Activated T-cell treated with anti-CD3 and anti-CD28 coated beads for 1 hour (primary cell): ENCODE measurements around the gene KIF5C.

Experiments
- DNase-seq: peaks from one replicate; pipeline ENCODE4 v3.0.0-alpha.2; 2020; ENCODE audit warnings: low read depth

Gene KIF5C

DNA sequence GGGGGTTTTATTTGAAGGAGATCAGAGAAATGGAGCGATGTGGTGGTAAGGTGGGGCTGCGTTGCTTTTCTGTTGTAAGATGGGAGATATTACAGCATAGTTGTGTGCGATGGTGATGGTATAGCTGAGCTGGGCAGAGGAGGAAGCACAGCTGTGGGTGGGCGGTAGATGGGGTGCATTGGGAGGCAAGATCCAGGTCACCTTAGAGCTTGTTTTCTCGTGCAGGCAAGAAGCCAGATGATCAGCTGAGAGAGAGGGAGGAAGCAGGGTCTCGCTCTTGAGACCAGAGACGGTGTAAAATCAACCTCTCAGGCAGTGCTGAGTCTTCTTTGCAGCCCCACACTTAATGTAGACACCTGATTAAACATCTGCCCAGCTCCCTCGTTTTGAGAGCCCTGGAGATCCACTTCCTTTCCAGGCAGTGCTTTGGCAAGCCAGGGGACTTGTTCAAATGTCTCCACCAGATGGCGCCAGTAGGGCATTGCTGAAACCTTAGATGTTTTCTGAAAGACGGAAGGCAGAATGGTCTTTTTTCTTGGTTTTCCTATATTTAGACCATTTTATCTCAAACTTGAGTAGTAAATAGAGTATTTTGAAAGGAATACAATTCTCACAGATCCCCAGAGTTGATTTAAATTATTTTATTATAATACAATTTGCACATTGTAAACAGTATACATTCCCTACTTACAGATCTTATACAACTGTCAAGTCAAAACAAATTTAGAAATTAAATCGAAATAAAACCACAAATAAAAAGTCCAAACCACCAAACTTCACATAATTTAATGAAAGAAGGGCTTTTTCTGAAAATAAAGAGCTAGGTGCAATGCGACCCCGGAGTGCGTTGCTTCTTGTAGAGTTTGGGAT is 142.3 kb downstream of the KIF5C start:
- peak; percentile 66 for DNase-seq

DNA sequence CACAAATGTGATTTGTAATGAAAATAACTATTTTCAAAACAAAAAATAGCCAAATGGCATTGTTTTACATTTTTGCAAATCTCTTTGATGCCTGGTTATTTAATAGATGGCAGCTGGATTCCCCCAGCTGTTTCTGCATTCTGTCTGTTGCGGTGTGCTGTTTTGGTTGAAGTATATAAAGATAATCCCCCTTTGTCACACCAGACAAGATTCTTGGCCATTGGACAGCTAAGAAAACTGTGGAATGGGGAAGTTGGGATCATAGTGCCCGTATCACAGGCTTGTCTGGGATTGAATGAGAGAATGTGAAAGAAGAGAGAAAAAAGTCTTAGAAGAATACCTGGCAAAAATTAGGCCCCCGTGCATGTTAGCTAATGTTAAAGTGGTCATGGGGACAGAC is 144.0 kb downstream of the KIF5C start:
- DNase-seq: no peak

DNA sequence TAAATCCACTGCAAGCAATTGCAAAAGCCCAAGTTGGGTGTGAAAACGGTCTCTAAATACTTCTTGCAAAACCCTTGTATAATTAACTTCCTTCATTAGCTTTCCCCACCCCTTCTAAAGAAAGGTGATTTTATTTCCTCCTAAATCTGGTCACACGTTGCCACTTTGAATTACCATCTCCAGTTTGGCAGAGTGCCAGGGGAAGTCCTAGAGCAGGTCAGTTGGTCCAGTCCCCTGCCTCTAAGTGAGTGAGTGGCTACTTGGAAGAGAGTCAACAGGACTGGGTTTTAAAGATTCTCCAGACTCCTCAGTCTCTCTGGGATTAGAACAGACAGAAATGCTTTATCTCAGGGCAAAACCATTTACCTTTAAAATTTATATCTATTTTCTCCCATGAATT is 144.7 kb downstream of the KIF5C start:
- no peak for DNase-seq

DNA sequence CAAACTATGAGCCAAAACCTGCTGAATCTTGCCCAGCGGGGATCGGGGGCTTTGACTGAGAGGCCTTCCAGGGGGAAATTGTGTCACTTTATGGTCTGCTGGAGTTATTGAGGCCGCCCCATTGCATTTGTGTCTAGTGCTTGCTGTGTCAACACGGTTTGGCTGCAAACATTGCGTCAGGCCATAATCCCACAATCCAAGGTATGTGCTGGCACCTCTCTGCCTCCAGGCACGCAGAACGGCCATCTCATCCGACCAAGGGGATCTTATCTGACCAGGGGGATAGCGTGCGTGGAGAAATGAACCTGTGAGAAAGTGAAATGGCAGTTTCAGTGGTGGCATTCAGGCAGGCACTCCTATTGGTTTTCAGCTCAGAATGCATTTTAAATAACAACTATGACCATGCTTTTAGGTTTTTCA is 145.4 kb downstream of the KIF5C start:
- DNase-seq: no peak

DNA sequence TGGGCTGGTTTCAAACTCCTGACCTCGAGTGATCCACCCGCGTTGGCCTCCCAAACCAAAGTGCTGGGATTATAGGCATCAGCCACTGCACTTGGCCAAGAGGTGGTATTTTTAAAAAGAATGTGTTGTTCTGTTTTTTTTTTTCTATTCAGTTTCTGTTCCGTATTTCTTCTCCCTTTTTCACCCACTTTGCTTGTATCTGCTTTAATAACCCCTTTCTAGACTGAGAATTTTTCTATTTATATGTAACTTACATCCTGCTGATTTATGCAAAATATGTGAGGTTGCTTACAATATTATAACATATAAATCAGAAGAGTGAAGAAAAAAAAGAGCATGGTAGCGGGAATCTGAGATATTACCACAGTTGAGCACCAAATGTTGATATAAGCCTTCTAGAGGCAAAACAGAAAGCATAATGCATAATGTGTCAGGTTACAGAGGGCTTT is 146.3 kb downstream of the KIF5C start:
- DNase-seq: no peak

DNA sequence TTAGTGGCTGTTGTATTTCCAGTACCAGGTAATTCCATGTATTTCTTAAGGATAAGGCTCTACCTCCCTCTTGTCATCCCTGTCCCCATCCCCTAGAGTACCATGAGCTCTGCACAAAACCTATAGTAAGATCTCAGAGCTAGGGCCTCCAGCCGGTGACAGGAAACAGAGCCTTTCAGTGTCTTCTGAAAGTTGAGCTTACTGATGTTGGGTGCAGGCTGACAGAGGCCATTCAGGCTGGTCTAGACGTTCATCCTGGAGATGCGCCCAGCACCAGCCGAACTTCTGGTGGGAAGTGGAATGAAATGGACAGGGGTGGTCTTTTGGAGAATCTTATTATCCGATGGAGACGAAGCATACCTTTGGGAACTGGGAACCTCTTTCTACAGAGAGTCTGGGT is 146.7 kb downstream of the KIF5C start:
- DNase-seq: no peak

DNA sequence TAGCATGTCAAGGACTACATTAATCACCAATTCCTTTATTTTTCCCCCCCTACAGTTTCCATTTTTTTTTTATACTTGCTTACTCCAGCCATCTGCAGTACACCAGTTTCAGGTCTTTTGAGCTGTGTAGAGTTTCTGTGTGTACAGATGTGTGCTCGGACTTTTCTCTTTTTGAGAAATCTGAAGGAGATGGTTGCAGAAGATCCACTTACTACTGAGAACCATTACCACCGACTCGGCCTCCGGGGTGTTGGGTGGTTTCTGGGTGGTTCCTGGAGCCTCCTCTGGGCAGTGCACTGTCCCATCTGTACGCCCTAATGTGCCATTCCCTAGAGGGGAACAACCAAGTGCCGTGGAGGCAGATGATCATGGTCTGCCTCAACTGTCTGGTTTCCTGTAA is 148.1 kb downstream of the KIF5C start:
- no peak for DNase-seq

DNA sequence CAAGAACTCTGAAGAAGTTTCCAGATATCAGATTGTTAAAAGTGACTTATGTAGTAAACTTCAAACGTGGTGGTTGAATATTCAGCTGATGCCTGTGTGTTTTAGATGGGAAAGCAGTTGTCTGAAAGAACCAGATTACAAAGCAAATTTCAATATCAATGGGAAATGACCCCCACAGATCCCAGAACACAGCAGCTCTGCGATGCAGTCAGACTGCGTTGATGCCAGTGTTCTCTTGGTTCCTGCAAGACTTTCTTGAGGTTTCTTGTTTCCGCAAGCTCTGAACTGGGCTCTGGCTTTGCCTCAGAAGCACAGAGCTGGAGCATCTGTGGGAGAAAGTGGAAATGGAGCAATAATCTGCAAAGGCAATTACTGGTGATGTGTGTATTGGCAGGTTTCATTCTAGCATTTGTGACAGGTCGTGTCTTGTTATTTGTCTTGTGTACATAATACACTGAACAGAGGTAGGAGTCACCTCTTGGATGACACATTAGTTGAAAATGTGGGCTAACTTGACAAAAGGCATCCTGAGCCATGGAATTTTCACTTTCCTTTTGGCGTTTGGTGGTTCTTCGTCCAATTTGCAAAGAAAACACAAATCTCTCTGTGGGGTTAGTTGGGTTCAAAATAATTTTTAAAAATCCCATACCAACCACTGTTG is 152.7 kb downstream of the KIF5C start:
- DNase-seq: no peak

DNA sequence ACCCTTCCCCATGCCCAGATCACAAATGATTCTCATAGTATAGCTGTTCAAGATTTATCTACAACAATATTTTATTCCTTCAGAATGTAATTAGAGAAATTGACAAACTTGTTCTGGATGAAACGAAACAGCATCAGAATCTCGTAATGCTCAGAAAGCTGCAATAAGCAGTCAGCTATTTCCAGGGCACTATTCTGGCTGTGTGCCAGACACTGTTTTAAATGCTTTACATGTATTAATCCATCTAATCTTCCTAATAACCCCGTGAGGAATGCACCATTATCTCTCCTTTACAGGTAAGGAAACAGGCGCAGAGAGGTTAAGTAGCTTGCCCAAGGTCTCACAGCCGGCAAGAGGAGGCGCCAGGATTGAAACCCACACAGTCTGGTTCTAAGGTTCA is 153.3 kb downstream of the KIF5C start:
- DNase-seq: no peak

DNA sequence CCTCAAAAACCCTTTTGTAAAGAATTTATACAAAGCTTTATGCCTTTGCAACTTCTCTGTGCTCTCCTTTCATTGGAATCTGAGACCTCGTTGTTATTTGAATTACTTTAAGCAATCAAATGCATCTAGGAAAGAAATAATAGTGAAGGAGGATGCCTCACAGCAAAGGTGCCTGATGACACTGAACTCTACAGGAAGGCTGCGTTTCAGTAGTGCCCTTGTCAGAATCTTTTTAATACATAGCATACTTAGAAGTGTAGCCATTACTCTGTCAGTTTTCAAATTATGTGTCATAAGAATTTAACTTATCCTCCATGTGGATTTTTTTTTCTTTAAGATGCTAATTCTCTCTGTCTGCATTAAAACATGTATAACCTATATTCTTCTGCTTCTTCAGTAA is 153.9 kb downstream of the KIF5C start:
- no peak for DNase-seq

DNA sequence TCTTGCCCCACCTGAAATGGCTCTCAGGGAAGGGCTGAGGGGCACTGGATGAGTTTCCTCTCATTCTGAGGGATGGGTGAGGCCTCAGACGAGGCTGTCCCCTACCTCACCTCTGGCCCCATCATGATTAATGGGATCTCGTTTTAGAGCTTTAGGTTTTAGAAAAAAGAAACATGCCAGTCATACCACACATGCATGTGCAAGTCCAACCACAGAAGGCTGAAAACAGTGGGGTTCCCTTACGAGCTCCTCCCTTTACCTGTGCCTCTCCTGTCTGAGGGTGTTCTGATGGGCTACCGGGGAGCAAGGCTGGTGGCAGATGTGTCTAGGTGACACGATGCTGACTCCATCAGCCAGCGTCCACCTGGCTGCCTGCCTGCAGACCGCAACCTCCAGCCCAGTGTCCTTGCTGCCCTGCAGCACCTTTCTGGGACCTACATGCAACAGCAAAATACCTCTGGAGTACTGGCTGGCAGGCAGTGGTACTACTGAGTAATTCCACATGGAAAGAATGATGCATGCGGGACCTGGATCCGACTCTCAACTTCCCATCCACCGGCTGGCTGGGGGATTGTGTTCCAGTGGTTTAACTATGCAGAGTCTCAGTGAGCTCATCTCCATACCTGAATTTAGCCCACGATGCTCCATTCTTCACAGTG is 154.4 kb downstream of the KIF5C start:
- no peak for DNase-seq

DNA sequence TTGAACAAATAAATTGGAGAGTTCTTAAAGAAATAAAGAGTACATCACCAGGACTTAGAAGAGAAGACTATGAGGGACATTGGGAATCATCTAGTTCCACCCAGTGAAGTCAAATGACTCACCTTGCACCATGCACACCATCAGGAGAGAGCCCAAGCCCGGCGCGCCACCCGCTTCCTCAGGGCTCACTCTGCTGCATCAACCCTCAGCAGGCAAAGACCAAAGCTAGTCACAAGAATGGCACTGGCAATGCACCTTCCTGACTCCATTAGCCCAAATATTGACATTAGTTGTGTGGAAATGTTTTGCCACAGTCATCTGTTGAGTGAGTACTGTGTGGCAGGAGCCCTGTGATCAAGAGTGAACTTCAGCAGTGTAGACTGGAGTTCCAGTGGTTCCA is 156.4 kb downstream of the KIF5C start:
- no peak for DNase-seq

DNA sequence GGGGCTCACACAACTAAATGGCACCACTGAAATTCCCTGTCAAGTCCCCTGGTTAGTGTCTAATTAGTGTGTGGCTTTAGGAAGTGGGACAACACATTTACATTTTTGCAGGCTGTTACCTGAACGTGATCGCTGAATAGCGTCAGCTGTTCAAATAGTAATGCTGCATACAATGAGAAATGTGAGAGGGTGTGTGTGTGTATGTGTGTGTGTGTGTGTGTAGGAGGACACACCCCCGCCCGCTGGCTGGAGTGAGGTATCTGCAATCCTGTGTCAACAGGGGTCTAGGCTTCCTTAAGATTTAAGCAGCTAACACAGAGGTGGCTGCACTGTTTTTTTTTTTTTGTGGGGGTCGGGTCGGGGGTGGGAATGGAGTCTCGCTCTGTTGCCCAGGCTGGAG is 158.7 kb downstream of the KIF5C start:
- no peak for DNase-seq

DNA sequence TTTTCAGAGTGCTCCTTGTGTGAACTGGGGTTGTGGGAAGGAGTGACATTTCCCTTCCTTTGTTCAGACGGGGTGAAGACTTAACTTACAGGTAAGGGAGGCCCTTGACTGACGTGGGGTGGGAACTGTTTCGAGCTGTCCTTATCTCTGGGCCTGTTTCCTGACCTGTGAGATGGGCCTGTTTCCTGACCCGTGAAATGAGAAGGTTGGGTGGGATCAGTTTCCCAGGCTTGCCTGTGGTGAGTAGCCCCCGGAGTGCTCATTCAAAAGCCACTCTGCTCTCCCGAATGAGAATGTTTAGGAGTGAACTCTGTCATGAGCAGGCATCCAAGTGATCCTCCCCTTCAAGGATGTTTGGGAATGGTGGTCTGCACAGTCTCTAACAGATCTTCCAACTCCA is 159.4 kb downstream of the KIF5C start:
- DNase-seq: no peak

DNA sequence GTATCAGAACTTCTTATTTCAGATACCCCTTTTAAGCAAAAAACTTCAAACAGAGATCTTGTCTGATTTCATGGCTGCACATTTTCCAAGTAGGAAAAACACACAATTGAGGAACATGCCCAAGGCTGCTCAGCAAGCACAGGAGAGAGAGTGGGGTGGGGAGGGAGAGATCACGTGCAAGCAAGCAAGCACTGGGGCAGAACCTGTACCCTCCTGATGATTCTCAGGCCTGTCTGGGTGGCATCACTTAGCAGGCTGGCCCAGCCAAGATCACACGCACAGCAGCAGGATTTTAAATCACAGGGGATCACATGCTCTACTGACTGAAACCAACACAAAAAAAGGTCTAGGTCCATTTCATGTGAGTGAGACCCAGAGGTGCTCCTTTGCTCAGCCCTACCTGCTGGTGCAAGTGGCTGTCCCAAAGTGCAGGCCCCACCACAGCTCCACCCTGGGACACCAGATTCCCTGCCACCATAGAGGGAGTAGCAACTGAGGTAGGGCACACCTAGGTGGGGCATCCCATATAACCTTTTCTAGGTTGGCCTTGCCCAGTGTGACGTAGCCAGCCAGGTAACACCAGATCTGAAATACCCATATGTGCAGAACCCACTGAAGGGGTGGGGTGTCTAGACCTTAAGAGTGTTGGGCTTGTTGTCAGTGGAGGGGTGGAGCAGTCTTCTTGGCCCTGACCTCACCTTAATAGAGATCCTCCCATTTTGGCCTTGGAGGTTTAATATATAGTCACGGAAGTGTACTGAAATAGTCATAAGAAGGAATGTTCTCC is 161.7 kb downstream of the KIF5C start:
- DNase-seq: no peak

DNA sequence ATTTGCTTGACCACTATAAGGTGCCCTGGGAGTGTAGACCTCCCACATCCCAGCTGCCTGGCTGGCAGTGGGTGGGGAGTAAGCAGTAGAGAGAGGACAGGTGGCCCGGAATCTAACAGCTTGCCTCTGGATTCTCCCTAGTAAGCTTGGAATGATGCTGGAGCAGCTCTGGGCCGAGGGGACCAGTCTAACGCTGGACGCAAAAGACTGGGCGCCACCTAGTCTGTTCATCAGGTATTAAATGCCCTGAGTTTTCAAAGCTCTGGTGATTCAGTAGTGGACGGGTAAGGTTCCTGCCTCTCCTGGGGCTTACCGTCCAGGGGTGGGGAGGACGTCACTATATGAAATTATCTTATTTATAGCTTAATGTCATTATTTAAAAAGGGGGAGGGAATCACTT is 162.8 kb downstream of the KIF5C start:
- no peak for DNase-seq

DNA sequence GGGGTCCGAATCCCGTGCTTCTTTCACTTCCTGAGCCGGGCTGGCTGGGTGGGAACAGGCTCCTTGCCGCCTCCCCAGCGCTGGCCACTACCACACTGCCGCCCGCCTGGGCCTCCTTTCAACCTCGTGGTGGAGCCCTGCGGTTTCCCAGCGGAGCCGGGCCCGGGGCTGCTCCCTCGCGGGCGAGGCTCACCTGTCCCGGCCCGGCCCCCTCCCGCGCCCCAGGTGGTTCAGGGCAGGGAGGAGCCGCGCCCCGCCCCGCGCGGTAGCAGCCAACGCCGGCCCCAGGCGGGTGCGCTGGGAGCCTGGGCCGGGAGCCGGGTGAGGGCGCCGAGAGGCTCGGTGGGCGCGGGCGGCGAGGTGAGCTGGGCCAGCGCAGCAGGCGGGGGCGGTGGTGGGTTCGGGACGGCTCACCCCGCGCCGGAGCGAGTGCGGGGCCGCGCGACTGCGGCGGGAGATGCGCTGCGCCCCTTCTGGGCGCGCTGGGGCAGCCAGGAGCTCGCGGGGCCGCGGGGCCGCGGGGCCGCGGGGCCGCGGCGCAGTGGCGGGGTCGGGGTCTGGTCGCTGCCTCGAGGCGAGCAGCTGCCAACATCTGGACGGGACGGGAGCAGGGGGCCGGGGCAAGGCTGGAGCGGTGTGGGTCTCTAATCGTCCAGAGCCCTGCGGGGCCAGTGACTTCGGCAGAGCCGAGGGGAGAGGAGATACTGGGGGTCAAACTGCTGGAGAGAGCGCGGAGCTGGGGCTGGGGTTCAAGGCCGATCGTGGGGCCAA is 163.6 kb downstream of the KIF5C start, which contains the start of gene LYPD6B:
Gene LYPD6B, plus strand, starts transcription at position 258 of the 771 bp plus-strand sequence. CDS start 92,250 bp downstream, outside the sequence.
- DNase-seq: no peak

DNA sequence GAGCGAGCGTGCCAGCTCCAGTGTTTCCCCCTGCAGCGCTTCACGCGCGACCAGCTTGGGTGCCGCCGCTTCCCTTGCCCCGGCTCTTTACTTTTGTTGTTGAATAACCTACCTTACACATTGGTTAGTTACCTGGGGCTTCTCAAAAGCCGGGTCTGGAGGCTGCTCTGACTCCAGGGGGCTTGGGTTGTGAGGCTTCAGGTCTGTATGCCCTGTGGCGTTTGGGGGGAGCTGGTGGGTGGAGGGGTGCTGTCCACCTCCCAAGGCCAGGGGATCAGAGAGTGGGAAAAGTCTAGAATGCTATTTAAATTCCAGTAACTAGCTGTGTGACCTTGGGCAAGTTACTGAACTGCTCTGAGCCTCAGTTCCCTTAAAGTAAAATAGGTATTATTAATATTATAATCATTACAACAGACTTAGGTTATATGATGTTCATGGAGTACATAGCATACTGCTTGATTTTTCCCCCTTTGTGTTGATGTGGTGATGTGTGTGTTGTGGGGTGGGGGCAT is 164.2 kb downstream of the KIF5C start:
- DNase-seq: no peak

DNA sequence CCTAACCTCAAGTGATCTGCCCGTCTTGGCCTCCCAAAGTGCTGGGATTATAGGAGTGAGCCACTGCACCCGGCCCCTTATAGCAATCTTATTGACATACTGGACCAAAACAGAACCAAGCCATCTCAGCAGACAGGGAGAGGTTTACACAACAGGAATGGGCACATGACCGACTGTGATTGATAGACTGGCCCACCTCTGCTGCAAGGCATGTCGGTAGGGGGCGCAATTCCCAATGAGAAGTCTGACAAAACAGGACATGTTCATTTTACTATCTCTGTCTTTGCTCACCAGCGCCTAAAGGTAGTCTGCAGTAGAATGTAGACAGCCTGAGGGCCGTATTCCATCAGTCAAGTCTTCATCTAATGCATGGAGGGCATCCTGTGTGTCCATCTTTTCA is 165.4 kb downstream of the KIF5C start:
- DNase-seq: peak; percentile 39

DNA sequence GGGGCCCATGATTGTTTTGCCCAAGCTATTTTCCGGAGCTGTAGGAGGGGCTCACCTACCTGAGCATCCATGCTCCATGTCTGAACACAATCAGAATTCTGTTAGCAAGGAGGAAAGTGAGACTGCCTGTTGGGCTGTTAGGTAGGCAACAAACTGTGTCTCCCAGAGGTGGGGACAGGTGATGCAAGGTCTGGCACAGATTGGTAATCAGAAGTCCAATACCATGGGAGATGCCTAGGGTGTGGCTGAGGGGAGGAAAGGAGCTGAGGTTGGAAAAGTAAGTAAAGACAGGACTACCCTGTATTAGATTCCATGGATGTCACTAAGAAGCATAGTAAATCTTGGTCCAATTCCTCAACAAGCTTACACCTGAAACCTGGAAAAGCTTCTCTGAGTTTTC is 166.5 kb downstream of the KIF5C start:
- DNase-seq: no peak

DNA sequence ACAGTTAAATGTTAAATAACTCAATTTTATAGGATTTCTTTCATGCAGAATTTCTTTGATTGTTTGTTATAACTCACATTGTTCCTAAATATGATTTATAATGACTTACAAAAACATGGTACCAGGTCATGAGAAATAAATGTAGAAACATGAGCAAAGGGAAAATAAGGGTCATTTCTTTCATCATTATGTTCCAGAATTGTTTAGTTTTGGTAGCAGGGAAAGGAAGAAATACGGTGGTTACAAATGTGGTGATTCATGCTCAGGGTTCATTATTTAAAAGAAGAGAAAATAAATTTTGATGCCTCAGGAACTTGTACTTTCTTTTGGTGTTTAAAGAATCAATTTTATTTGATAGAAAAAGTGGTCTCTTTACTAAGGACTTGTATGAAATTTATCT is 167.9 kb downstream of the KIF5C start:
- DNase-seq: no peak
